NCI-H2107 (cell line): ENCODE results near the gene COA8.

Source experiments
- DNase-seq: peaks from one replicate; lab custom pipeline; 2025; lab: John Stamatoyannopoulos, UW

COA8 gene

DNA sequence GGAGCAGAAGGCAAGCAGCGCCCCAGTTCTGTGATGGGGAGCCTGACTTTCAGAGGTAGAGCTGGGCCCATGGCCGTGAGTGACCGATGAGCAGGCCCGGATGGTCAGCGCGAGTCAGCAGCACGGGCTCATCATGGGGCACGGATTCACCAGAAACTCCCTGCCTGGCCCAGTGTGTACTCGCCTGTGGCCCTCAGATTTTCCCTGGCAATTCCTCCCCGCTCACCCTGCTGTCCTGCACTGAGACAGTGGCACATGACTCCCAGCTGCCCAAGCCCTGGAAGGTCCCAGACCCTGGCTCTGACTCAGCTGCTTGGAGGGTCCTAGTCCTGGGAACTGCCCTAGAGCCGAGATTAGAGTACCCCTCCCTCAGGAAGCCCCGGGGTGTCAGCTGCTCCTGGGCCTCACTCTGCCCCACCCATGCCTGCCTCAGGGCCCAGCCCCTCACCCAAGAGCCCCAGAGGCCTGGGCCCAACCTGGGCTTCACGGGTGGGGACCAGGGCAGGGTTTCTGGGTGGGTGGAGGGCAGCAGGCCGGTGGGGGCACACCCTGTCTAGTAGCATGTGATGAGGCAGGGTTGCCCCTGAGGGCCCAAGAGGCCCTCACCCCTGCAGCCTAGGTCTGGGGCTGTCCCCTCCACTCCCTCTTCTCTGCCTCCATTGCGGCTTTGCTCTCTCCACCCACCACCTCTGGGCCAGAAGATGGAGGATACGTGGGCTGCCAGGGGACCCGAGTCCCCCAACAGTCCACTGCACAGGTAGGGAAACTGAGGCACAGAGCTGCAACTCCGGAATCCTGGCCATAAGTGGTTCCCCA, 25.4 kb upstream of the COA8 start:
- no peak for DNase-seq

DNA sequence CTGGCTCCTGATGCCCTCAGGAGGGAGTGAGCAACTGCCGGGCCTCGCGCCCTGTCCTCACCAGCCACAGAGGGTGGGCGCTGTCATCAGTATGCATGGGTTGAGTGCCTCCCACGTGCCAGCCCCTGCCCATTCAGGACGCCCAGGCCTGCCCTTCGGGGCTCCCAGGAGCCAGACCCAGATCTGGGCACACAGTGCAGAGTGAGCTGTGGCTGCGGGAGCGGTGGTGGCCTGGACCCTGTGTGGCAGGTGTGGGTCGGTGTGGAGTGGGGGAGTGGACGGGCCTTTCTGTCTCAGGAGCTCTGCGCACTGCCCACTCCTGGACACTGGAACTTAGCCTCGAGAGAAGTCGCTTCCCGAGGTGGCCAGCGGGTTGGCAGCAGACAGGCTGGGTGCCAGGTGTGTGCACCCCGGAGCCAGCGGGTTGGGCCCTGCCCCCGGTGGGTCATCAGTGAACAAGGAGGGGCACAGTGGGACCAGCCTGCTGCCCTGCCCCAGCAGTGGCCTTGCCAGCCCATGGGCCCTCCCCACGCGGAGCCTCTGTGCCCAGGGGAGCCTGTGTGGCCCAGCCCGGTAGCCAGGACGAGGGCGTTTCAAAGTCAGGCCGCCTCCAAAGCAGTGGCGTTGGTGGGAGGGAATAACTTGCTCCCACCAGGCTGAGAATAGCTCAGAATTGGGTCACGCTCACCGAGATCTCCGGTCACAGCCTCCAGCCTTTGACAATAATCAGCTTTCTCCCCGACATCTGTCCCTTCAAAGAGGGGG, 24.3 kb upstream of the COA8 start:
- no peak for DNase-seq

DNA sequence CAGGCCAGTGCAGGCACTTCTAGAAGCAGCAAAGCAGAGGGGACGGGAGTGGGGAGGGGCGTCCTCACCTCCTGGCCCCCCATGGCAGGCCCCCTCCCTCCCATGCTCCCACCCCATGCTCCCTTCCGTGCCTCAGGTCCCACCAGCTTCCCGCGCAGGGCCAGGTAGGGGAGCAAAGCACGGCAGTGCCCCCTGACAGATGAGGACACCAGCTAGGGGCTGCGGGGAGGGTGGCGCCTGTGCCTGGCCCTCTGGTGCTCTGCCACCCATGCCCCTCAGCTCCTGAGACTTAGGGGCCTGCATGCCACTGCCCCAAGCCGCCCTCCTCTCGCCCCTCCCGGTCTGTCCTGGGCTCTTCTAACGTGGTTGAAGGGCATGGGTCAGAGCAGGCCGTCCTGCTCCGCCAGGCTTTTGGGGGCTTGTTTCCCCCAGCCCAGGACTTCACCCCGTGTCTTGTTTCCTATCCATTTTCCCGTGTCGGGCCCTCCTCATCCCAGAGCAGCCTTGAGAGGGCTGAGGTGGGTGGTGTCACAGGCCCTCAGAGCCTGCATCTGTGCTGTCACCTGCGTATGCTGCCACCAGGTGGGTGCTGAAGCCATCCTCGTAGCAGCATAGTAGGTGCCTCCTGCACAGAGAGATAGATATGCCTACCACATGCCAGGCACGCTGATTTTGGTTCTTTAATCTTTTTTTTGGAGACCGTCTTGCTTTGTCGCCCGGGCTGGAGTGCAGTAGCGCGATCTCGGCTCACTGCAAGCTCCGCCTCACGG, 23.5 kb upstream of the COA8 start:
- DNase-seq: no peak

DNA sequence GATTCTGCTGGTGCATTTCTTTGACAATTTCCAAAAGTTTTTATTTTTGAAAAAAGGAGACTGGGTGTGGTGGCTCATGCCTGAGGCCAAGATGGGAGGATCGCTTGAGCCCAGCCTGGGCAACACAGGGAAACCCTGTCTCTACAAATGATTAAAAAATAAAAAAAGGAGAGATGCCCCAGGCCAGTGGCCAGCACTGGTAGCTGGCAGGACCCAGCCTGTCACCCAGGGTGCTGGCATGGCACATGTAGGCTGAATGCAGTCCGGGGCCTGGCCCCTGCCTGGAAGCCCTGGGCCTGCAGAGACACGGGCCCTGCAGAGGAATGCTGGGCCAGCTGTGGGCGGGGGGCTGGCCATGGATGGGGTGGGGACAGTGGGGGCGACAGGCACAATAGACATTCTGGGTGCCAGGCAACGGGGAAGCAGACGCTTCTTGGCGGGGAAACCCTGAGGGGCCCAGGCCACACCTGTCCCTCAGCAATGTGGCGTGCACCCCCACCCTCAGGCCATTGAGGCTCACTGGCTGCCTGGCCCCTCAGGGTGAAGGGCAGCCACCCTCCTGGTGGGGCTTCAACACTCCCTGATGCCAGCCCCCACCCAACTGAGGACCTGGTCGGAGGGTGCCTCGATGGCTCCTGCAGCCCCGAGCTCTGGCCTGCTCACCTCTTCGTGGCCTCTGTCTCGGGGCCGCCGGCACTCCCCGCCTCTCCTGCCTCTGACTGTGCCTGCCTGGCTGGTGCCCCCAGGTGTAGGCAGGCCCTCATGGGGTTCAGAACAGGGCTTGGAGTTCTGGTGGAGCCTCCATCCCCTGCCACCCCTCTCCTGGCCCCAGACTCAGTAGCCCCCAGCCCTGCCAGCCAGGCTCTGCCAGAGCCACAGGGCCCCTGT, 21.7 kb upstream of the COA8 start:
- no peak for DNase-seq

- no peak for DNase-seq
Measured at GRCh38 chr14:103541709-103542604, 20.8 kb upstream of the COA8 start.

DNA sequence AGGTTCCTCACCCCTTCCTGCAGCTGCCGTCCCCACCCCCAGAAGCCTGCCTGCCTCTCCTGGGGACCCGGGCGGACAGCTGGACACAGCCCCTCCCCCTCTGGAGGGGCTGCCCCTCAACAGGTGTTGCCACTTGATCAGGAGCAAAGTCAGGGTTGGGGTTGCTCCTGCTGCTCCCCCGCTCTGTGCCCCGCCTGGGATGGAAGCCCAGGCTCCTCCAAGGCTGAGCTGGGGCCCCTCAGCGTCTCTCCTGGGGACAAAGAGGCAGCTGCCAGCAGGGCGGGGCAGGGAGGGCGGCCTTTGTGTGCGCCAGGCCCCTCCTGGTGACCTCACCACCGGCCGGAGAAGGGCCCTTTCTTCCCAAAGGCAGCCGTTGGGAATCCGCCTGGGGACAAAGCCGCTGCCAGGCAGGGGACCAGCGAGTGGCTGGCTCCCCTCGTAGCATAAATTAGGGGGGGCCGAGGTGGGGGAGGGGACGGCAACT, 20.1 kb upstream of the COA8 start:
- DNase-seq: peak; percentile 80

DNA sequence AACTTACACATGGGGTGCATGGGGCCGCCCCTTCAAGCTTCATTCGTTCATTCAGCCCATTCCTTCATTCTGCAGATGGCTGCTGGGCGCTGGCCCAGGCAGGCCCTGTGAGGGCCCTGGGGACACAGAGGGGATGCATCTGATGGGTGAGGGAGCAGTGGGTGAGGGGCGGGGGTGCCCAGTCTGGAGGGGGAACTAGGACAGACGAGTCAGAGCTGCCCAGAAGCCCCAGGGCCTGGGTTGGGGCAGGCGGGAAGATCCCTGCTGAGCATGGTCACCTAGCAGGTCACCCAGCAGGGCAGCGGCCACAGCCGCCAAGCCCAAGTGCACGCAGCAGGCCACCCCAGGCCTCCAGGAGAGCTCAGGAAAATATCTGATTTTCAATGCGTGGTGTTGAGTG, 19.6 kb upstream of the COA8 start:
- DNase-seq: no peak

- no peak for DNase-seq
Measured at GRCh38 chr14:103543721-103544387, 18.9 kb upstream of the COA8 start.

DNA sequence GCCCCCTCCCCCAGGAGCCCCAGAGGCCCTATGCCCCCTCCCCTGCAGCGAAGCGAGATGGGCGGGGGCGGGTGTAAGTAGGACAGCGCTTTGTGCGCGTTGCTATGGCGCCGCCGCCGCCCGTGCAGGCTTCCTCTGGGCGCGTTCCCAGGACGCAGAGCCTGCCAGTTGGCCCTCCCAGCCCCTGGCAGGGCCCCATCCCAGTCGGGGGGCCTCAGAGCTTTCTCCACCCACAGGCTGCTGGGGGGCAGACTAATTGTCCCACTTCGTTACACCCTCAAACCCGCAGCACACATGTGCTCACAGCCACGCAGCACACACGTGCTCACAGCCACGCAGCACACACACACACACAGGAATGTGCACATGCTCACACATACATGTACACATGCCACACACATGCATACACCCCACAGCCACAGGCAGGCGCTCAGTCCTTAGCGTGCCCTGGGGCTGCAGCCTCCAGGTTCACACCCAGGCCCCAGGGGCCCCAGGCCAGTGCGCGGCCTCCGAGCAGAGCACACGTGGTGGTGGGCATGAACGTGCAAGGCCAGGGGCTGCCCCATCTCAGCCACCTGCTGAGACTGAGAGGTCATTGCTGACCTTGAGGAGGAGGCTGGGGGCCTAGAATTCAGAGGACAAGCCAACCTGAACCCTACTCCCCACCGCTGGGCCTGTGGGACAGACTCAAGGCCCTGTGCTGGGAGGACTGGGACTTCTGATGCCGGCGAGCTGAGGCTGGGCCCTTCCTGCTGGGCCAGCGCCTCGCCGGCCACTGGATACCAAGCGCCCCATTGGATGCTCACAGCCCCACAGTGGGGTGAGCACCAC, 18.2 kb upstream of the COA8 start:
- DNase-seq: no peak

- no peak for DNase-seq
Measured at GRCh38 chr14:103545219-103545914, 17.4 kb upstream of the COA8 start.

DNA sequence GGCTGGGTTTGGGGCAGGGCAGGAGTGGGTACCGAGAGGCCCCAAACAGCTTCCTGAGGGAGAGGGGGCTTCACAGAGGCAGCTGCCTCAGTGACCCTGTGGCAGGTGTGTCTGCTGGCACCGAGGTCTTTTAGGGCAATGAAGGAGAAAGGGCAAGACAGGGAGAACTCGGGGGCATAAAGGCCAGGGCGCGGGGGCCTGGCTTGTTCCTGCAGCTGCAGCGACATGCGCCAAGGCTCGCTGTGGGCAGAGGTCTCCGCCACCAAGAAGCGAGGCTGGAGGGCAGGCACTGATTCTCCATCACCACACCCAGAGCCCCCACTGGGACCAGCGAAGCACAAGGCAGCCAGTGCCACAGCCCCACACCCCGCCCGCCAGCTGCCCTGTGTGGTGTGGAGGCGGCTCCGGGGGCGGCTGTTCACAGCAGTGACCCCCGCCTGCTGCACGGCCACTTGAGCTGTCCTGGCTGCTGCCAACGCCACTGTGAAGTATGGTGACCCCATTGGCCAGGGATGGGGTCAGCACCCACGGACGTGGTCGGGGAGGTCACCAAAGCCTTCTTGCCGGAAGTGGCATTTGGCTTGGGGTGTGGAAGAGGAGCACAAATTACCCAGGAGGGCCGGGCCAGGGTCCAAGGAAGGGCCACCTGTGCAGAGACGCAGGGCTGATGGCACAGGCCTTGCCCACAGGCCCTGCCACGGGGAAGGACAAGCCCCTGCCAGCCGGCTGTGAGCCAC, 16.7 kb upstream of the COA8 start:
- DNase-seq: no peak

- peak; percentile 51 for DNase-seq
Measured at GRCh38 chr14:103546652-103547454, 15.9 kb upstream of the COA8 start.

DNA sequence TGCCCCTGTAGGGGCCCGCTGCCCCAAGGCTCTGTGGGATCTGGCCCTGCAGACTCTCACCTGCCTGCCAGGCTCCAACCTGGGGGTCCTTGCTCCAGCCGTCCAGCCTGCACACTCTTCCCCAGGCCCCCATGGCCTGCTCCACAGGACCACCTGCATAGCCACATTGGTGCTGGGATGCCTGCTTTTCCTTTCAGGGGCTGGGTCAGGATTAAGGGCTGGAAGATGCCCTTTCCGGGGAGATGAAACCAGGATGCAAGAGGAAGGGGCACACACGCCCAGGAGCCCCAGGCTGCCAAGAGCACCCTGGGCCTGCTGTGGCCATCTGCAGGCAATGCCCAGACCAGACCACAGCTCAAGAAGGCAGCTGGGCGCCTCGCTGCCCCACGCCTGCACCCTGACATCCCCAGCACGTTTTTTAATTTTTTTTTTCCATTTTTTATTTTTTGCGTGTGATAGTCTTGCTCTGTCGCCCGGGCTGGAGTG, 15.3 kb upstream of the COA8 start:
- DNase-seq: no peak

GRCh38 chr14:103547941-103548462, 14.8 kb upstream of the COA8 start:
- DNase-seq: no peak

DNA sequence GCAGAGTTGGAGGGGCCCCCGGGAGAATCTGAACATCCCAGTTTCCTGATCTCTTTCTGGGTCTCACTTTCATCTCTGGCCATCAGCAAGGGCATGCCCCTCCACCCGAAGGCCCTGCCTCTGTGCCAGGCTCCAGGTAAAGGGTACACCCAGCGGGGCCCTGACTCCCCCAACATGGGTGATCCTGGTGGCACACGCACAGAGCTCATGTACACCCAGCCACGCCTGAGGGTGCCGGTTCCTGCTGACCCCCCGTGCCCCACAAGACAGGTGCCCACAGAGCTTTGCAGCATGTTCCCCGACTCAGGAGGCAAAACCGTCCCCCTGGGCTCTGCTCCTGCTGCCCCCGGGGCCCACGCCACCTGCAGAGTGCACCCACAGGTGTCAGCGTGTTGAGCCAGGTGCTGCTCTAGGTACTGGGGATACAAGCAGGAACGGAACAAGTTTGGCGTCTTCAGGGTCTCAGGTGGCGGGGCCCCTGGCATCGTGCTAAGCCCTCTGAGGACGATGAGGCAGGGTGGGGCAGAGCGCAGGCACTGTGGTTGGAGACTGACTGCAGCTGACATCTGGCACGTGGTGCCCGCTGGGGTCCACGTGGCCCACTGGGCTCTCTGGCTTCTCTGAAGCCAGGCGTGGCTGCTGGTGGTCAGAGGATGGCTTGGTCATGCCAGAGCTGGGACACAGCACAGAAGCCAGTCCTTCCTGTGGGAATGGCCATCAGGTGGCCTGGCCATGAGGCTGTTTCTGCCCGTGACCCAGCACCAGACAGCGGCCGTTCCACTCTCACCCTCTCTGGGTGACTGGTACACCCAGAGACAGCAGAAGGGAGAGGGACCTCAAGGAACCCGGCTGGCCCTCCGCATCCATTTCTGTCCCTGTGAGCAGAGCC, 14.1 kb upstream of the COA8 start:
- DNase-seq: no peak
